ENCODE results near the gene KREMEN1.
A peak's percentile ranks its signal among the peaks of the same experiment; 100 is the strongest.
"Not testable (repeated sequence)": the region's sequence is repeated elsewhere in the genome, so short reads cannot be mapped to it uniquely, and the experiment has no call there.

The KREMEN1 gene, protein sequence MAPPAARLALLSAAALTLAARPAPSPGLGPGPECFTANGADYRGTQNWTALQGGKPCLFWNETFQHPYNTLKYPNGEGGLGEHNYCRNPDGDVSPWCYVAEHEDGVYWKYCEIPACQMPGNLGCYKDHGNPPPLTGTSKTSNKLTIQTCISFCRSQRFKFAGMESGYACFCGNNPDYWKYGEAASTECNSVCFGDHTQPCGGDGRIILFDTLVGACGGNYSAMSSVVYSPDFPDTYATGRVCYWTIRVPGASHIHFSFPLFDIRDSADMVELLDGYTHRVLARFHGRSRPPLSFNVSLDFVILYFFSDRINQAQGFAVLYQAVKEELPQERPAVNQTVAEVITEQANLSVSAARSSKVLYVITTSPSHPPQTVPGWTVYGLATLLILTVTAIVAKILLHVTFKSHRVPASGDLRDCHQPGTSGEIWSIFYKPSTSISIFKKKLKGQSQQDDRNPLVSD

DNA sequence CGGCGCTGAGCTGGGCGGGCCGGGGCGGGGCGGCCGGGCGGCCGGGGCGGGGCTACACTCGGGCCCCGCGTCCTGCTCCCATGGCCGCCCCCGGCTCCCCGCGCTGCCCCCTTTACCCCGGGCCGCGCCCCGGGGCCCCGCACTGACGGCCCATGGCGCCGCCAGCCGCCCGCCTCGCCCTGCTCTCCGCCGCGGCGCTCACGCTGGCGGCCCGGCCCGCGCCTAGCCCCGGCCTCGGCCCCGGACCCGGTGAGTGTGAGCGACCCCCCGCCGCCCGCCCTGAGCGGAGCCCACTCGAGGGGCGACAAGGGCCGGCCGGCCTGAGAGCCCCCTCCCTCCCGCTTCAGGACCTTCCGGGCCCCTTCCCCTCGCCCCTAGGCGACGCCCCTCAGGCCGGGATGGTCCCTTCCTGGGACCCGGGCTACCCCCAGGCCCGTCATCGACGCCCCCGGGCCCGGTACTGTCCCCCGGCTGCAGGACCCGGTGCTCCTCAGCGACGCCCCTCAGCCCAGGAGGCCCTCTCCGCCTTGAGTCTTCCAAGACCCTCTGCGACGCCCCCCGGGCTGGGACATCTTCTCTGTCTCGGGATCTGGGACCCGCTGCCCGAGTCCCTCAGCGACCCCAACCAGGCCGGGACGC is at the start of gene KREMEN1:
Gene KREMEN1, plus strand, starts transcription at position 57 of the 639 bp plus-strand sequence. Its CDS starts 96 bp downstream, at position 153.
- DNase-seq (ENCODE audit: low read depth, low spot score) = no peak

DNA sequence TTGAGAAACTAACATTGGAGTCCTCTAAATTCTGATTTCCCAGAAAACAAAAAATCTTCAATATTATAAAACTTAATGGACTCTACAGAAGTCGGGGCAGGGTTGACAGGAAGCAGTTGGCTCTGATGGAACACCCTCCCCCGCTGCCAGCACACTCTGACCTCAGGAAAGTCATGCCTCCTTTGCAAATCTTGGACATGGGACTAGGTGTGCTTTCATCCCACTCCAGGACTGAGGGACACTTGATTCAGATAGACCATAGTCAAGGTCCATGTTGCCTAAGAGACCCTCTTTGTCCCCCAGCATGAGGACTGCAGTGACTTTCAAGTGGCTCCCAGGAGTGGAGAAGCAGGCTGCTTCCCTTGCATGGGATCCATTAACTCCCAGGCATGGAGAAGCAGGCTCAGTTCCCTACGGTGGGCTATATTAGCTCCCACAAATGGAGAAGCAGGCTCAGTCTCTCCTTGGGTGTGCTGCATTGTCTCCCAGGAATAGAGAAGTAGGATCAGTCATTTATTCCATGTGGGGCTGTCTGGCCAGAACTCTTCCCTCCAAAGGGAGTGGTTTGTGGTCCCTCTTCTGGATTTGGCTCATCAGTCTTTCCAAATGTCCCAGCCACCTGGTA is 49.6 kb upstream of the KREMEN1 start:
- DNase-seq (ENCODE audit: low read depth, low spot score) = no peak

DNA sequence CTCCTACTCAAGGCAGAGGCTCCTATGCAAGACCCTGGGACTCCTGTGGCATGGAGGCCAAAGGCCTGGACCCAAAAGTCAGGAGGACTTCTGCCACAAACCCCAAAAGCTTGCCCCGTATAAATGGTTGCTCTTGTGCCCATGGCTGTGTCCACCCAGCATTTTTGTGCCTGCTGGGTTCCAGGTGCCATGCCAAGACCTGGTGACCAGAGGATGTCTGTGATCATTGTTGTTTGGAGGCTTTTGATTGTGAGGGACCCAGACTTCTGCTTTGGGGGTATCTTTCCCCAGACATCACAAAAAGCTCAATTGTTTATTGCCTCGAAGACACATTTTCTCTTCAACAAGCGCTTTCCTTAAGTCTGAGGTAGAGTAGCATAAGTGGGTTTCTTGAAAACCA is 46.3 kb upstream of the KREMEN1 start:
- DNase-seq (ENCODE audit: low read depth, low spot score) = no peak

DNA sequence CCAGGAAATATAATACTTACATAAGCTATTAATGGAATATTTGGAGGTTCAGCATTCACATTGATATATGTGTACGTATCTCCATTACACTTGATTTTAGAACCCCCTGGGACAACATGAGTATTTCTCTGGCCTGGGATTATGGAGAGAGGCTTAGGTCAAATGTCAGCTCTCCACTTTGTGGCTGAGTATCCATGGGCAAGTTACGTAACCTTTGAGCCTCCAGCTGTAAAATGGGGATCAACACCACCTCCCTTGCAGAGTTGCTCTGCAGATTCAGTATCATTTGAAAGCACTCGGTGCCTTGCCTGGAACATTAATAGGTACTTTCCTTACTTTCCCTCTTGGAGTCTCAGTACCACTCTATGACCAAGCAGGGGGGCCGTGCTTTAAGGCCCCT is 44.4 kb upstream of the KREMEN1 start:
- DNase-seq (ENCODE audit: low read depth, low spot score) = no peak

DNA sequence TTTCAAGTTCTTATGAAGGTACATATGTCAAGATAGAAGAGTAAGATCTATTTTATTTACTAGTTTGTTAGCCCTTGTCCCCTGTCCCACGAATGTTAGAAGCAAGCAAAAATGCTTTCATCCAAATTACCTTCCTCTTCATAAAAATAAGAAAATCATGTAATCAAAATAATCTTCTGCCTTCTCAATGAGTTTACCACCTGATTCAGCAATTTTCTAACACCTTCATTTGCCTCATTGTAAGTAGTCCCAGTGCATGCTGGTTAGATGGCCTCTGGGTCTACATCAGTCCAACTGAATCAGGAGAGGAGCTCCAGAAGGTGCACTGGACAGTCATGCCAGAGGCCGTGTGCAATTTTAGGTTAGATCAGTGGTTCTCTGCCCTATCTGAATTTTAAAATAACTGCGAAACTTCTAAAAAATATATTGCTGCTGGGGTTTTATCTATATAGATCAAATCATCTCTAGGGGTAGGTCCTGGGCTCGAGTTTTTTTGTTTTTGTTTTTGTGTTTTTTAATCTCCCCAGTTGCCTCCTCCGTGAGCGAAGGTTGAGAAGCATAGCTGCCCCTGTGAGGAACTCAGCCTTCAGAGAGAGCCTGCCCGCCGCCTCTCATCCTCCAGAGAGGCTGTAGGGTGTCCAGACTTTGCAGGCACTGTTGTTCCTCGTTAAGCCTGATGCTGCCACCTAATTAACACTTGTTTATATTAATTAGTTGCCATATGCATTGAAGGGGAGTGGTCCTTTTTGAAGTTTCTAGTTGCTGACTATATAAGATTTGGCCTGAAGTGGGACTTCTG is 43.4 kb upstream of the KREMEN1 start:
- peak; percentile 36 for DNase-seq (ENCODE audit: low read depth, low spot score)

DNA sequence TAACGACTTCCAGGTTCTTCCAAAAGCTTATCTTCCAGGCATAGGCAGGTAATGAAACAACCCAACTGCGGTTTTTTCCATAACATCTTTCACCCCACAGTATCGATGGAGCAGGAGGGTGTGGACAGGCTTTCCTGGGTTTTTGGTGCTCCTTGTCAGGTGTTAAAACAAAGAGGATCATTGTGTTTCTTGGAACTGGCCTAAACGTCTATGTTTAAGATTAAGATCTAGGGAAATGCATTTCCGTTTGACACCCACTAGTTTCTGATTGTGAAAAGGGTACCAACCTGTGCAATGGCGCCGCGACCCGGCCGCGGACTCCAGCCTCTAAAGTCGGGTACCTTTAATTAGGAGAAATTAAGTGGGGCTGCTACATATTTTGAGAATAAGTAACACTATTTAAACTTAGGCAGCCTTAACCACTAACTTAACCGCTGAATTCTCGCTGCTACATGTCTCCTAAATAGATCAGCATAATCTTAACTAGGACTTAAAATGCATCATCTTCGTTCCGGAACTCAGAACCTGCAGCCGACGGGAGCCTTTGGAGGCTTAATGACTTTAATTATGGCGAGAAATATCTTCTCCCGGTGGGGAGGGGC is 42.7 kb upstream of the KREMEN1 start:
- DNase-seq (ENCODE audit: low read depth, low spot score) = peak; percentile 62

DNA sequence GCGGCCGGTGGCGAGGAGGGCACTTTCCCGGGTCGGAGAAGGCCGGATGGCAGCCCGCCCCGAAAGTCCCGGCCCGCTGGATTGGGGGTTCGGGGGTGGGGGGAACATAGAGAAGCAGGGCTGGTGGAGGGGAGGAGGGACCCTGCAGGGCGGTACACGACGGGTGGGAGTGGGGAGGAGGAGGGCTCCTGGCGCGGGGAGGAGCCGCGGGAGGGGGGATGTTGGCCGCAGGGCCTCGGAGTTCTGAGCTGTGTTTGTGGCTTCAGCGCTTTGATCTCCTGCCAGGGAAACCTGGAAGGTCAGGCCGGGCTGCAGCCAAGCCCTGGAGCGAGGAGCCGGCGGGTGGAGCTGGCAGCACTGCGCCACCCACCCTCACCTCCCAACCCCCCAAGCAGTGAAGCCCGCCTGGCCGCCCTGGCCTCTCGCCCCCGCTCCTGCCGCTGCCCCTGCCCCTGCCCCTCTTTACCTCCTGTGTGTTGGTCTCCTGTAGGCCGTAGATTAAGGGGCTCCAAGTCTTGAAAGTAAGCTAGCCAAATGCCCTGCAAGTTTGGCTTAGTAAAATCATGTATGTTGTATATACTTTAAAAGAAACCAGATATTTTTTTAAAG is 42.1 kb upstream of the KREMEN1 start:
- peak; percentile 89 for DNase-seq (ENCODE audit: low read depth, low spot score)

DNA sequence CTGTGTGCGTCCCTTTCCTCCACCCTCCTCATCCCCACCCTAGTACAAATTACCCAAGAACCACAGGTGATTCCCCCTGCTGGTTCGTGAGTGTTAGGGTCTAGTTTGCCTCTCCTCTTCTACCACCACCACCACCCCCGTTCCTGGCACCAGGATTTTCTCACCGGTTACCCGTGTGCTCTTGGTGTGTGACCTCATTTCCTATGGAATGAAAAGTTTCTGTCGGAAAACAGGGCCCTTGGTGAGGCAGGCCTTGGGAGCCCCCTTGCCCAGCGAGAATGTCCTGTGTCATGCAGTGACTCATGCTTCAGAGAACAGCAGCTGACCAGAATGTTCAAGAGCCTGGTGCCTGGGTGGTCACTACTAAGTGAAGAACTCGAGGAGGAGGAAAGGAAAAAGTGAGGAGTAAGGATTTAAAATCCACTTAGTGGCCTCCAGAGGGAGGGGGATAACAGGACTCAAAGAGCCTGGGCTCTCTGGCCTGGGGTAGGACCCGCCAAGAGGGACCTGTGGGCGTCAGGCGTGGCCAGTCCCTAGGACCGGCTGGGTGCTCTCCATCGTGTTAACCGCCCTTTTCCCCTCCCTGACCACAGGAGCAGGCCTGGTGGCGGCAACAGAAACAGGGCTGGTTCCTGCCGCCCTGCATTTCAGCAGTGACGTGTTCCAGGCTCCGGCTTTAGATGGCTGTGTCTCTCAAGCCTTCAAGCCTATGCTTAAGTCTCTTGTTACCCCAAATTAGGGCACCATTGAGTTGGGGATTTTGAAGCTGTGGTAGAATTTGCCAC is 41.4 kb upstream of the KREMEN1 start:
- DNase-seq (ENCODE audit: low read depth, low spot score) = peak; percentile 90

DNA sequence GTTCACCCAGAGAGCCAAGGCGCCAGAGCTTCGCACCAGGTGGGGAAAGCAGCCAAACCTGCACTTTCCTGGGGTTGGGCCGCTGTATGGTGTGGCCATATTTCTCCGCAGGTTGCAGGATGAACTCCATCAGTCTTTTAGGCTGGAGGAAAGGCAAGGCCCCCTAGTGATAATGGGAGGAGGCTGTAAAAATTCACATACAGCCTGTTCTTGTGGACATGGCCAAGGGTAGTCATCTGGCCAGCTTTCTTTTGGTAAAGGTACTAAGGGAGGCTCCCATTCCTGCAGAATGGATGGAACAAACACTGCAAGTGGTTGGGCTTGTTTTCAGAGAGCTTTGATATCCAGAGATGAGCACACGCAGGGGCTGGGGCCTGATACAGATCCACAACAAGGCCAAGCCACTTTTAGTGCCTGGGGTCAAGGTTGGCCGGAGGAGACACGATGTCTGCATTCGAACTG is 40.8 kb upstream of the KREMEN1 start:
- peak; percentile 93 for DNase-seq (ENCODE audit: low read depth, low spot score)

DNA sequence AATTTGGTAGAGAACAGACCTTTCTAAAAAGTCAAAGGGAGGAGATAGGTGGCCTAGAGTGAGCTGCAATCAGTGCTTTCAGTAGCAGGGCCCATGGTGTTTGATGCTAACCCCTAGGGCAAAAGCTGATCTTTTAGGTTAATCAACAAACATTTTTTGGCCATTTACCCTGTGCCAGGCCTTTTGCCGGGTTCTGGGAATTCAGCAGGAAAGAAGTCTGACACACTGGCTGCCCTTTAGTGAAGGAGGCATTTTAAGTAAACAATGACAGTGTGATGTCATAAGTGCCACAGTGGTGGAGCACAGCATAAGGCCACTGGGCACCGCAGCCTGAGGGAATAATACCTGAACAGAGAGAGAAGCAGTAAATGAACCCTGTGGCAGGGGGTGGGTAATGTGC is 40.3 kb upstream of the KREMEN1 start:
- no peak for DNase-seq (ENCODE audit: low read depth, low spot score)

DNA sequence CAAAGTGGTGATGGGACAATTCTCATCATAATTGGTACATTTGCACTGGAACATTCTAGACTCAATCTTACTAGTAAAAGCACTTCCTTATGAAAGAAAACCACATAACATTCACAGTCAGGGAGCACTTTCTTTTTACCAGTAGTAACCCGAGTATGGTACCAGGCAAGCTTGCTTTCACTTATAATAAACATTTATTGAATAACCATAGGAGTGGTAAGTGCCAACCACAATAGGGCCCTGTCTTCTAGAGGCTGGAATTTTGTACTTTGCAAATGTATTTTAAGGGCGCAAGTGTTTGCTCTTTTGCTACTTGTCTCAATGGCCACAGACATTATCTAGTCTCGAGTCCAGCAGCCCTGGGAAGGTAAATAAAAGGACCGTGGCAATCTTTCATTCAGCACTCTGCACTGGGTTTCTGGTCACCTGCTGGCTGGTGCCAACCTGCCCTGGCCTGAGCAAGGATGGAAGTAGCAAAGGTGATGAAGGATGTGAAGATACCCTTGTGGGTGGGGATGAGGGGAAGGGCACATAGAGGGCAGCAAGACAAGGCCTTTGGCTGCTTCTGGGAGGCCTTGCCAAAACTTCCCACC is 35.4 kb upstream of the KREMEN1 start:
- DNase-seq (ENCODE audit: low read depth, low spot score) = no peak

DNA sequence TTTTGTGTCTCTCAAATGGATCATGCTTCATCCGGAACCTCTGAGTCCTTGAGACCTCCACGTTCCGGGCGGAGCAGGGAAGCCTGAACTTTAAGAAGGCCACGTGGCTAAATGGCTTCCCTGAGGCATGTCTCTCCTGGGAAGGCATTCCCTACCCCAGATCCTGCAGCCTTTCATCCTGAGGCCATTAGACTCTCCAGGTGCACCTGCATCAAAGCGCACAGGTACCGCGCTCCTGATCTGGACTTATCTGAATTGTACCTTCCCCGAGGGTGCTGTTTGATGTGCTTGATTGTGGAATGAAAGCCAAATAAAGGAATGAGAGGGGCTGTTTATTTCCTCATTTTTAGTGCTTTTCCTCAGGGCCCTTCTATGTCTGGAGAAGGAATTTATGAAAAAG is 33.7 kb upstream of the KREMEN1 start:
- peak; percentile 85 for DNase-seq (ENCODE audit: low read depth, low spot score)

DNA sequence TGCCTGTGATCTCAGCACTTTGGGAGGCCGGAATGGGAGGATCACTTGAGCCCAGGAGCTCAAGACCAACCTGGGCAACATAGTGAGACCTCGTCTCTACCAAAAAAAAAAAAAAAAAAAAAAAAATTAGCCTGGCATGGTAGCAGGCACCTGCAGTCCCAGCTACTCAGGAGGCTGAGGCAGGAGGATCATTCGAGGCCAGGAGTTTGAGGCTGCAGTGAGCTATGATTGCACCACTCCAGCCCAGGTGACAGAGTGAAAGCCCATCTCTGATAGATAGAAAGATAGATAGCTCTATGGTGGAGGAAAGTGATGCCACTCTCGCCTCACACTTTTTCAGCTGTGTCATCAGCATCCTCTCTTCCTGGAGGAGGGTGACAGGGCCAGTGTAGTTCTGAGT is 33.2 kb upstream of the KREMEN1 start:
- DNase-seq (ENCODE audit: low read depth, low spot score) = not testable (repeated sequence)

DNA sequence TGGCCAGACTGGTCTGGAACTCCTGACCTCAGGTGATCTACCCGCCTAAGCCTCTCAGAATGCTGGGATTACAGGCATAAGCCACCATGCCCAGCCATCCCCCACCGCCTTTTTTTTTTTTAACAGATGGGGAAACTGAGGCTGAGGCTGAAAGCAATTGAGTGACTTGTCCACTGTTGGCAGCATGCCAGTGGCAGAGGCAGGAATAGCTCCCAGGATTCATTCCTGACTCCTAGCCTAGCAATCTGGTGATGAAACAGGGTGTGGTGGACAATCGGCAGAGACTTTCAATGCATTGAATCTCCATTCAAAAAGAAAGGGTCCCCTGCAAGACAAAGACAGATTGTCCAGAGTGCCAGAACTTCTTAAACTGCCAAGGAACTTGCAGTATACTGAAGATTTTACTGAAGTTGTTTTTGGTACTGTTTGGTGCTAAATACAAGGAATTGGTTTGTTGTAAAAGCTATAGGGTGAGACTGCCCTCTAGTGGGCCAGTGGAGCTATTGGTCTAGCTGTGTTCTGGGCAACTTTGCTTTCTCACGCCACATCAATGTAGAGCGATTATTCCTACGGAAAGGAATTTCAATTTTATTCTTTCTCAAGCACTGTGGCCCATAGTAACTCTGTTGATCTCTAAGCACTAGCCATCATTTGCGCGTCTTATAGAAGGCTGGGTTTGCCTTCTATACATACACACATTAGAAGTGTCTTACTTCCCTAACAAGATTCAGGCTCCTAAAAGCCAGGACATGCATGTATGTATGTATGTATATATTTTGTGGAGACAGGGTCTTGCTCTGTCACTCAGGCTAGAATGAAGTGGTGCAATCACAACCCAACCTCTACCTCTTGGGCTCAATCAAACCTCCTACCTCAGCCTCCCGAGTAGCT is 32.2 kb upstream of the KREMEN1 start:
- peak; percentile 83 for DNase-seq (ENCODE audit: low read depth, low spot score)

DNA sequence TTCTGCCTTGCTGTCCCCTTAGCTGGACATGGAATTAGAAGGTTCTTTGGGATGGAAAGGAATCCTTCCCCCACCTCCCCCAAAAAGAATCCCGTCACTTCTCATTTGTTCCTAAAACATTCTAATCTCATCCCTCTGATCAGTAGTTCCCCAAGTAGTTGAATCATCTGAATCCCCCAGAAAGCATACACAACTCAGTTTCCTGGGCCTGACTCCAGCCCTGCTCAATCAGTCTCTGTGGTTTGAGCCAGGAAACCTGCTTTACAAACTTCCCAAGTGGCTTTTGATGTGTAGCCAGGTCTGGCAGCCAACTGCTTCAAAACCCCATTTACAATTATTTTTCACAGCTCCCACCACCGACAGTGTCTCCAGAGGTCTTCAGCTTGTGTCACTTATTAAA is 31.4 kb upstream of the KREMEN1 start:
- no peak for DNase-seq (ENCODE audit: low read depth, low spot score)

DNA sequence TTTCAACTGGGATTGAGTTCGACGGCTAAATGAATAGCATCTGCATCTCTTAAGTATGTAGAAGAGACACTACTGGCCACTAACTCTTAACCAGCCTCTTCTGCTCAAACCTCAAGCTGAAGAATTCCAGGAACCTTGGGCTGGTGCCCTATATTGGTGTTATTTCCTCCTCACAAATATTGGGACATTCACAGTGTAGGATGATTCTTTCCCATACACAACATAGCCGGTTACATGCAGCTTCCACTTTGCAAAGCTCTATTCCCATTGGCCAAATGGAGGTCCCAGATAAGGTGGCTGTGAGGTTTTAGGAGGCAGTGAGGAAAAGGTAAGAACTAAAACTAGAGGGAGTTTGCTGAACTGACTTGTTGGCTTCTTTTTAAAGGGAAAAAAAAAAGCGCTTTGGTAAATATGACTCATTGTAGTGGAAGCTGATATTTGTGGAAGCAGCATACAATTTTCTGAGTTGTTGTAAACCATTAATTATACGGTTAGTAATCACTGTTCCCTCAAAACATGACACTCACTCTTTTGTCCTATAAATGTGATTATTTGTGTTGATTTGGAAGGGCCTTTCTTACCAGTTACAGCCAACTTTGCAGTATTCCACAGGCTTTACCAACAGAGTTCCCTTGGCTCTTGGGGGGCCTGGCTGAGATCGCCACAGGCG is 28.8 kb upstream of the KREMEN1 start:
- DNase-seq (ENCODE audit: low read depth, low spot score) = no peak

DNA sequence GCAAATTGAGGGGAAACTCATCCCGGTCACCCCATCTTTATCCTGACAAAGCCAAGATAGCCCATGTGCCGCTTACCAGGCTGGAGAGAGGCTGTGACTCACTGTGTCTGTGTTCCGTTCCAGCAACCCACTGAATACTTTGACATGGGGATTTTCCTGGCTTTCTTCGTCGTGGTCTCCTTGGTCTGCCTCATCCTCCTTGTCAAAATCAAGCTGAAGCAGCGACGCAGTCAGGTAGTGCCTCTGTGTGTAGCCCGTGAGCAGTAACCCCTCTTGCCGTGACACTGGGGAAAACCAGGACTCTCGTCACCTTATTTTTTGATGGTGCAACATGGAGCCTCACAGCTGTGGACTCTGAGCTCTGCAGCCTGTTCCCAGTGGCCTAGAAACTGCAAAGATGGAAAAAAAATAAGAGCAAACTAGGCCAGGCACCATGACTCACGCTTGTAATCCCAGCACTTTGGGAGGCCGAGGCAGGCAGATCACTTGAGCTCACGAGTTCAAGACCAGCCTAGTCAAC is 28.1 kb upstream of the KREMEN1 start:
- DNase-seq (ENCODE audit: low read depth, low spot score) = no peak

All from ELF-1 (cell line).